GM18508 (cell line): ENCODE measurements around the gene C5AR2.
"Not testable (repeated sequence)": the region's sequence is repeated elsewhere in the genome, so short reads cannot be mapped to it uniquely, and the experiment has no call there.

Experiments used
- ATAC-seq: cut with Tn5 transposase; IDR thresholded peaks from one replicate; pipeline ENCODE4 v1.9.1; 2021; ENCODE audit warnings: moderate number of reproducible peaks; ENCODE audit not compliant: insufficient read depth, unreplicated experiment

C5AR2 gene

DNA sequence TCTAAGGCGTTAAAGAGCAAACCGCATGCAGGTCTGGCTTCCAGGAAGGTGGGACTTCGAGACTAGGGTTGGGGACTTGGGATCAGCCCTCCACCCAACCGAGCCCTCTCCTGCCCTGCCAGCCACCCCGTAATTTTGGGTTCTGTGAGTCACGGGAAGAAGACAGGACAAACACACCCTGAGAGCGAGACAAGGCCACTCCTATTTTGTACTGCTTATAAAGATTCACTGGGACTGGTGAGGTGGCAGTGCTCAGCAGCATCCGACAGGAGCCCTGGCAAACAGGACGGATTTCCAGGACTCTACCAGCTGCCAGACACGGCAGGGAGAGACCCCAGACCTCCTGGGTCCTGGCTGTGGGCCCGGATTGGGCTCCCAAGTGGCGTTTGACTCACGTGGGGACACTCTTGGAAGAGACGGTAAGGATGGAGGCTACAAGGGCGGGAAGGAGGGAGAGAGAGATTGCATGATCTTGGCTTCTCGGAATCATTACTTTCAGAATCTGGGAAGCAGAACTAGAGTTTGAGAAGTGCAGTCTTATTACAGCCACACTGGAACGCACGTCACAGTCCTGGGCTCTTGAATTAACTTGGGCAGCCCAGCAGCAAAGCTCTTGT is at the start of gene C5AR2:
Gene C5AR2 (plus strand): TSS at position 245 of the 617 bp plus-strand sequence. CDS start 8,625 bp downstream, outside the sequence.
- ATAC-seq: no peak

- no peak for ATAC-seq
Observed at GRCh38 chr19:47283405-47284059, 48.4 kb upstream of the C5AR2 start.

GRCh38 chr19:47284324-47284899 is 47.6 kb upstream of the C5AR2 start:
- no peak for ATAC-seq

DNA sequence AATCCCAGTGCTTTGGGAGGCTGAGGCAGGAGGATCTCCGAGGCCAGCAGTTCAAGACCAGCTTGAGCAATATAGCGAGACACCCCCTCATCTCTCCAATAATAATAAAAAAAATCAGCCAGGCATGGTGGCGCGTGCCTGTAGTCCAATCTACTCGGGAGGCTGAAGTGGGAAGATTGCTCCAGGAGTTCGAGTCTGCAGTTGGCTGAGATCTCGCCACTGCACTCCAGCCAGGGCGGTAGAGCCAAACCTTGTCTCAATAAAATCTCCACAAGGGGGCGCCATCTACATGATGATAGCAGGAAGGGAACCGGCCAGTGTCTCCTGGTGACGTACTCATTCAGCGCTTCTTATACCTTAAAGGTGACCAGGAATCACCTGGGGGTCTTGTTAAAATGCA is 35.9 kb upstream of the C5AR2 start:
- ATAC-seq: no peak

- ATAC-seq: not testable (repeated sequence)
Observed at GRCh38 chr19:47300867-47301266, 31.1 kb upstream of the C5AR2 start.

DNA sequence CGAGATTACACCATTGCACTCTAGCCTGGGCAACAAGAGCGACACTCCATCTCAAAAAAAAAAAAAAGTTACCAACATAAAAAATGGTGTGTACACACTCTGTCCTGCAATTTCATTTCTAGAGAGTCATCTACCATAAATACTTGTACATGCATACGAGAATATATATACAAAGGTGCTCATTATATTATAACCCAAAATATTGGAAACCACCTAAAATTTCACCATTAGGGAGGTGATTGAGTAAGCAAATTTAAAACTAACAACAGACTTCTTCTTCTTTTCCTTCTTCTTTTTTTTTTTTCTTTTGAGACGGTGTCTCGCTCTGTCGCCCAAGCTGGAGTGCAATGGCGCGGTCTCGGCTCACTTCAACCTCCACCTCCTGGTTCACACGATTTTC is 29.7 kb upstream of the C5AR2 start:
- ATAC-seq: no peak

DNA sequence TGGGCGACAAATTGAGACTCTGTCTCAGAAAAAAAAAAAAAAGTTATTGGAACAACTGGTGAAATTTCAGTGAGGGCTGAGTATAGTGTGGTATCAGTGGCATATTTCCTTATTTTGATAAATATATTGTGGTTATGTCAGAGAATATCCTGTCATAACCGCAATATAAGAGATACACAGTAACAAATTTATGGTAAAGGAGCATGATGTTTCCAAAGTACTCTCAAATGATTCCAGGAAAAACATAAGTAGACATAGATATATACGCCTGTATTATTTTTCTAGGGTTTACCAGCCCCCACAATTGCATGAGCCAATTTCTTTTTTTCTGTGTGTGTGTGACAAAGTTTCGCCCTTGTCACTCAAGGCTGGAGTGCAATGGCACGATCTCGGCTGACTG is 28.0 kb upstream of the C5AR2 start:
- no peak for ATAC-seq

- no peak for ATAC-seq
Observed at GRCh38 chr19:47305309-47305751, 26.6 kb upstream of the C5AR2 start.

DNA sequence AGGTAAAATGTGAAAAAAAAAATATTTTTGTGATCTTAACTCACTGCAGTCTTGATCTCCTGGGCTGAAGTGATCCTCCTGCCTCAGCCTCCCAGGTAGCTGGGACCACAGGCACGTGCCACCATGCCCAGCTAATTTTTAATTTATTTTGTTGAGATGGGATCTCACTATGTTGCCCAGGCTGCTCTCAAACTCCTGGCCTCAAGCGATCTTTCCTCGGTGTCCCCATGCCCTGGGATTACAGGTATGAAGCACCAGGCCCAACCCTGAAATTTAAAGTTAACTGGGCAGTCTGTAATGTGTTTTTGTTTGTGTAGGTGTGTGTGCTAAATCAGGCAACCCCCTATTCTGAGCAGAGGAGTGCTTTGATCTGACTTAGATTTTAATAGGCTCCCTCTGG is 25.7 kb upstream of the C5AR2 start:
- ATAC-seq: no peak

GRCh38 chr19:47309038-47309437 is 22.9 kb upstream of the C5AR2 start:
- no peak for ATAC-seq

GRCh38 chr19:47309608-47310007 is 22.4 kb upstream of the C5AR2 start, which contains the start of gene C5AR1:
Gene C5AR1, plus strand, starts transcription at chr19:47309861. Its CDS starts 35 bp downstream, at chr19:47309896.
- ATAC-seq: no peak

DNA sequence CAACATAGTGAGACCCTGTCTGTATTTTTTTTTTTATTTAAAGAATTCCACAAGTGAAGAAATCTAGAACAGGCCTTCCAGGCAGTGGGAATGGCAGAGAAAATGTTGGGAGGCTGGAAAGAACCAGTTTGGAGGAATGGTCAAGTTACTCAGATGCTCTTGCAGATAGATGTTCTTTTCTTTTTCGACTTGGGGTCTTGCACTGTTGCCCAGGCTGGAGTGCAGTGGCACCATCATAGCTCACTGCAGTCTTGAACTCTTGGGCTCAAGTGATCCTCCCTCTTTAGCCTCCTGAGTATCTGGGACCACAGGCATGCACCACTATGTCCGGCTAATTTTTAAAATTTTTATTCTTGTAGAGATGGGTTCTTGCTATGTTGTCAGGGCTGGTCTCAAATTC is 21.7 kb upstream of the C5AR2 start:
- ATAC-seq: no peak

GRCh38 chr19:47310819-47311218 is 21.2 kb upstream of the C5AR2 start:
- no peak for ATAC-seq

DNA sequence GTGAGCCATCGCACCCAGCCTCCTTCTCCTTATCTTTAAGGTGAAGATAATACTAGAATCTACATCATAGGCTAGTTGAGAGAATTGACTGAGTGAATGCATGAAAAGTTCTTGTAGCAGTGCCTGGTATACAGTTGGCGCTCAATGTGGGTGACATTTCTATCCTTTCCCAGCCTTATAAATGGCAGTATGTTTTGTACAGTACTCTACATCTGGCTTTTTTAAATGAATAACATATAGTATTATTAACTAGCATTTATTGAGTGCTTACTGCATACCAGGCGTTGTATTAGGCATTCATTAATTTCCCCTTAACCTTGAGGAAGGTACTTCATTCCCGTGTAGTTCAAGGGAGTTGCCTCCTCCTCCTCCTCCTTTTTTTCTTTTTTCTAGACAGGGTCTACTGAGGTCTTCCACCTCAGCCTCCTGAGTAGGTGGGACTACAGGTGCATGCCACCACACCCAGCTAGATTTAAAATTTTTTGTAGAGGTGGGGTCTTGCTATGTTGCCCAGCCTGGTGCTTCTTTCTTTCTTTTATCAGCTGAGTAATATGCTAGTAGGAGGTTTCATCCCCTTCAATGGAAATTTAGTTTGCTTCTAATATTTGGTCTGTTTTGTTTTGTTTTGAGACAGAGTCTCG is 19.5 kb upstream of the C5AR2 start:
- no peak for ATAC-seq

GRCh38 chr19:47313754-47314295 is 18.1 kb upstream of the C5AR2 start:
- no peak for ATAC-seq

- ATAC-seq: no peak
Observed at GRCh38 chr19:47315125-47315821, 16.7 kb upstream of the C5AR2 start.

DNA sequence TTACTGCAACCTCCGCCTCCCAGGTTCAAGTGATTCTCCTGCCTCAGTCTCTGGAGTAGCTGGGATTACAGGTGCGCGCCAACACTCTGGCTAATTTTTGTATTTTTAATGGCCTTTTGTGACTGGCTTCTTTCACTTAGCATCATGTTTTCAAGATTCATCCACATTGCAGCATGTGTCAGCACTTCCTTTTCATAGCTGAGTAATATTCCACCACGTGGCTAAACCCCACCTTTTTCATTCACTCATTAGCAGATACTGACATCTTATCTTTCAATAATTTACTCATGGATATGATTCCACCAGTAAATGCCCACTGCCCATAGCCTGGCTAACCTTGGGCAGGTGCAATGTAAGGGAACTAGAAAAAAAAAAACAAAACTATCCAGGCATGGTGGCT is 15.5 kb upstream of the C5AR2 start:
- no peak for ATAC-seq

GRCh38 chr19:47319923-47320871 is 11.8 kb upstream of the C5AR2 start:
- no peak for ATAC-seq

DNA sequence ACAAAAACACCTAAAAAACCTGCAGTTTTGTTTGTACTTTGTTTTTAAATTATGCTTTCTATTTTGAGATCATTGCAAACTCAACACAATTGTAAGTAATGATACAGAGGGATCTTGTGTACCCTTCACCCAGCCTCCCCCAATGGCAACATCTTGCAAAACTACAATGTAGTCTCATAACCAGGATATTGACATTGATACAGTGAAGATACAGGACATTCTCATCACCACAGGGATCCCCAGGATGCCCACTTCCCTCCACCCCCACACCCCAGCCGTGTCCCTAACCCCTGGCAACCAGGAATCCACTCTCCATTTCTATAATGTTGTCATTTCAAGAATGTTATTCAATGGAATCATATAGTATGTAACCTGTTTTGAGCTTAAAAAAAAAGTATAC is 10.3 kb upstream of the C5AR2 start:
- ATAC-seq: no peak
